ENCODE measurements around the gene RAD9A.

RAD9A gene

DNA sequence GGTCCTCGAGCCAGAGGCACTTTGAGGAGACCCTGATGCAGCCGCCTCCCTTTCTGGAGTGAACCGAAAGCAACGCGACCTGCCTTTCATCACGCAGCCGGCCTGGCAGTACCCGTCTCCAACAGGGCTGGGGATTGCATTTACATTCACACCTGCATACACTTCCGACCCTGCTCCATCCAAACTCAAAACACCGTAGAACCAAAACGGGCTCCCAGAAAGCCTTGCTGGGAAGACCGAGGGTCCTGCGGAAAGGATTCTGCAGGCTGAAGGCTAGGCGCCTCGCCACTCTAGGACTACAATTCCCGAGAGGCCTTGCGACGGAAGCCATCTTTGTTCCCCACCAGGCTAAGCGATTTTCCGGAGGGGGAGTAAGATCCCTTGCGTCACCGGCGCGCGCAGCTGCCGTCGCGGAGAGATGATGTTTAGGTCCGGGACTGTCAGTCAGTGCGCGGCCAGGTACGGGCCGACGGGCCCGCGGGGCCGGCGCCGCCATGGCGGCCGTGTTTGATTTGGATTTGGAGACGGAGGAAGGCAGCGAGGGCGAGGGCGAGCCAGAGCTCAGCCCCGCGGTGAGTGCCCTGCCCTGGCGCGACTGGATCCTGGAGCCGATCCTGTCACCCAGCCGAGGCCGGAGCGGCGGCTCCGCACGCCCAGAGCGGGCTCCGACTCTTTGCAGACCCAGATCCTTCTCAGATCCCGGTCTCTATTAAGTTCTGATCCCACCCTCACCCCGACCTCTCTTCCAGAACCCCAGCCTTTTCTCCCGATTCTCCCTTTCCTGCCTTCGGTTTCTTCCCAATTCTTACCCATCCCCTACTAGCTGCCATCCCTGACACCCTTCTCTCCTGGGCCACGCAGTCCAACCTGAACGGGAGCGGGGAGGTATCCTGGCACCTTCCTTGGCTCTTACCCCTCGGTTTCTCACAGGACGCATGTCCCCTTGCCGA is 36.5 kb downstream of the RAD9A start, which contains the start of gene RPS6KB2:
Gene RPS6KB2, plus strand, starts transcription at position 443 of the 950 bp plus-strand sequence. Its CDS starts 52 bp downstream, at position 495.
- peak; percentile 98 for DNase-seq (ENCODE audit: low read depth)

GRCh38 chr11:67429038-67429668 is 37.4 kb downstream of the RAD9A start:
- no peak for DNase-seq (ENCODE audit: low read depth)

- no peak for DNase-seq (ENCODE audit: low read depth)
These were observed 37.9 kb downstream of the RAD9A start for GRCh38 chr11:67429722-67430121.

DNA sequence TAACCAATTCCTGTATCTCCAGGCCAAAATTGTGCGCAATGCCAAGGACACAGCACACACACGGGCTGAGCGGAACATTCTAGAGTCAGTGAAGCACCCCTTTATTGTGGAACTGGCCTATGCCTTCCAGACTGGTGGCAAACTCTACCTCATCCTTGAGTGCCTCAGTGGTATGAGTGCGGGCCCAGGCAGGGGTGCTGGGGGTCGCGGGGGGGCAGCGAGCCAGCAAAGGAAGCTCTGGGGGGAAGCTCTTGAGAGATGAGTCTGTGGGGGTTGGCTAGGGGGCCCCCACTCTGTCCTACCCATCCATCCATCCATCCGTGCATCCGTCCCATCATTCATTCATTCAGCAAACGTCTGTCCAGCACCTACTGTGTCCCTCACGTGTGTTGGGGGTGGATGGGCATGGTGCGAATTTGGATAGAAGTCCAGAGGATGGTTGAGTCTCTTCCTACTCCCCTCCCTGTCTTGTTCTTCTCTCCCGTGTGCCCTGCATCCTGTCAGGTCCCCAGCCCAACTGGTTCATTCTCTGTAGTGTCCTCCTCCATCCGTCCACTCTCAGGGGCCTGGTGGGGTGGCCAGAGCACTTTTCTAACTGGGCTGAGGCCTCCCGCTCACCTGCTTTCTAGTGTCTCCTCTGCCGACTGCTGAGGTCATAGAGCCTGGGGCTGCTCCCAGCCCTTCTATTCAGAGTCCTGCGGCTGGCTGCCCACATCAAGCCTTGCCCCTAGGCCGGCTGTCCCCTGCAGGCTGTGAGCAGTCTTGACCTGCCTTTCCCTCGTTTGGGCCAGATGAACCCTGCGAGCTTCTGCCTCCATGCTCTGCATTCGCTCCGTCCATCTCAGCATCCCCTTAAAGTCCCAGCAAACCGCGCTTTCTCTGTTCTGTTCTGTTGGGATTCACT is 39.8 kb downstream of the RAD9A start:
- no peak for DNase-seq (ENCODE audit: low read depth)

GRCh38 chr11:67432655-67433349 is 41.0 kb downstream of the RAD9A start:
- DNase-seq (ENCODE audit: low read depth): no peak

DNA sequence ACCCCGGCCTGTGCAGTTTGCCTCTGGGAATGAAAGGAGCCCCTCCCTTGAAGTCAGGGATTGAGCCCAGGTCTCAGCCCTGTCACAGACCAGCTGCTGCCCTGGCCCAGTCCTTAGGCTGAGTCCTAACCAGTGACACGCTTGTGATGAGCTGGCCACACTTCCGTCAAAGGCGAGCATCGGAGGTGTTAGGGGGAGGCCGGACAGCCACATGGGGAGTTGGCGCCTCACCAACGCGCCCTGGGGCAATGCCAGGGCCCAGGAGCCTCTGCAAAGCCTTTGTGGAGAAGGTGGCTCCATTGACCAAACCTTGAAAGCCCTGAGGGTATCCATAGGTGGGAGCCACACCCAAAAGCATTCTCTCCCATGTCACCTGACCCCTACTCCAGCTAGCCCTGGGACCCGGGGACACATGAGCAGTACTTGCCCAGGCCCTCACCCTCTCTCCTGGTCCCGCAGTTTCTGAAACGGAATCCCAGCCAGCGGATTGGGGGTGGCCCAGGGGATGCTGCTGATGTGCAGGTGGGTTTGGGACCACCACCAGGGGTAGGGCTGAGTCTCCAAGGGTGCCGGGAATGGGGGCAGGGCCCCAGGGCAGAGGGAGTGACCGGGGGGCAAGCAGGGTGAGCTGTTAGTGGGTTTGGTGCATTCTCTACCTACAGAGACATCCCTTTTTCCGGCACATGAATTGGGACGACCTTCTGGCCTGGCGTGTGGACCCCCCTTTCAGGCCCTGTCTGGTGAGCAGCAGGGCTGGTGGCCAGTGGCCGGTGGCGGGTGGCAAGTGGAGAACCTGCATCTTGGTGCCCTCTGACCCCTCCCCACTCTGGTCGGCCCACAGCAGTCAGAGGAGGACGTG is 42.0 kb downstream of the RAD9A start:
- DNase-seq (ENCODE audit: low read depth): no peak

GRCh38 chr11:67434395-67434881 is 42.7 kb downstream of the RAD9A start:
- no peak for DNase-seq (ENCODE audit: low read depth)

GRCh38 chr11:67435031-67435726 is 43.4 kb downstream of the RAD9A start:
- no peak for DNase-seq (ENCODE audit: low read depth)

GRCh38 chr11:67435727-67436458 is 44.1 kb downstream of the RAD9A start:
- no peak for DNase-seq (ENCODE audit: low read depth)

- no peak for DNase-seq (ENCODE audit: low read depth)
These were observed 44.8 kb downstream of the RAD9A start for GRCh38 chr11:67436459-67437081.

DNA sequence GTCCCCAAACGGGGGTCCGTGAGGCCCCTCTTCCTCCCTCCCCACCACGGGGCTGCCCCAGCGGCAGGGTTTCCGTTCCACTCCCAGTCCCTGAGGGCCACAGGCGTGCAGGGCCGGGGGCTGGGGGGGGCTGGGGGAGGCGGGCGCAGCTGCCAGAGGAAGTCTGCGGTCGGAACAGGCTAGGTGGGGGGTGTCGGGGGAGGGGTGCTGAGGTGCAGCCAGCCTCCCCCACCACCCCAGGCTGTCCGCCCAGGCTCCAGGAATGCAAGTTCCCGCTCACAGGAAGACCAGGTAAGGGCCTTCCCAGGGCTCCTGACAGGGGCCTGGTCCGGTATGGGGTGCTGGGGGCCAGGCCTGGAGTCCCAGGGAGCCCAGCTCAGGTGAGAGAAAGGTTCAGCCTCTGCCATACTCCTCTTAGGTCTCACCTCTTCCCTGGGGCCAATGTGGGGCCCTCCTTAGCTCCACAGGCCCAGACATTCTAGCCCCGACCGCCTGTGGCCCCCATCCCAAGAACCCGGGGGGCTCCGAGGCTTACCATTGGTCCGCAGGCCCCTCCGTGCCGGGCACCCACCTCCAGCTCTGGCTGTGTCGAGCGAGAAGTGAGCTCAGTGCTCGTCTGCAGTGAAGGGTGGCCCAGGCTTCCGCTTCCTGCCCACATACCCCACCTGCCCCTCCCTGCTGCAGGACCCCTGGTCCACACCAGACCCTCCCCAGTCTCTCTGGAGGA is 45.5 kb downstream of the RAD9A start, which contains the start of gene PTPRCAP:
Gene PTPRCAP, minus strand, starts transcription at position 601 of the 727 bp plus-strand sequence. Its CDS starts 63 bp downstream, at position 538.
- DNase-seq (ENCODE audit: low read depth): peak; percentile 91

GRCh38 chr11:67437809-67438157 is 46.0 kb downstream of the RAD9A start:
- DNase-seq (ENCODE audit: low read depth): no peak

GRCh38 chr11:67438158-67438902 is 46.5 kb downstream of the RAD9A start:
- DNase-seq (ENCODE audit: low read depth): no peak

DNA sequence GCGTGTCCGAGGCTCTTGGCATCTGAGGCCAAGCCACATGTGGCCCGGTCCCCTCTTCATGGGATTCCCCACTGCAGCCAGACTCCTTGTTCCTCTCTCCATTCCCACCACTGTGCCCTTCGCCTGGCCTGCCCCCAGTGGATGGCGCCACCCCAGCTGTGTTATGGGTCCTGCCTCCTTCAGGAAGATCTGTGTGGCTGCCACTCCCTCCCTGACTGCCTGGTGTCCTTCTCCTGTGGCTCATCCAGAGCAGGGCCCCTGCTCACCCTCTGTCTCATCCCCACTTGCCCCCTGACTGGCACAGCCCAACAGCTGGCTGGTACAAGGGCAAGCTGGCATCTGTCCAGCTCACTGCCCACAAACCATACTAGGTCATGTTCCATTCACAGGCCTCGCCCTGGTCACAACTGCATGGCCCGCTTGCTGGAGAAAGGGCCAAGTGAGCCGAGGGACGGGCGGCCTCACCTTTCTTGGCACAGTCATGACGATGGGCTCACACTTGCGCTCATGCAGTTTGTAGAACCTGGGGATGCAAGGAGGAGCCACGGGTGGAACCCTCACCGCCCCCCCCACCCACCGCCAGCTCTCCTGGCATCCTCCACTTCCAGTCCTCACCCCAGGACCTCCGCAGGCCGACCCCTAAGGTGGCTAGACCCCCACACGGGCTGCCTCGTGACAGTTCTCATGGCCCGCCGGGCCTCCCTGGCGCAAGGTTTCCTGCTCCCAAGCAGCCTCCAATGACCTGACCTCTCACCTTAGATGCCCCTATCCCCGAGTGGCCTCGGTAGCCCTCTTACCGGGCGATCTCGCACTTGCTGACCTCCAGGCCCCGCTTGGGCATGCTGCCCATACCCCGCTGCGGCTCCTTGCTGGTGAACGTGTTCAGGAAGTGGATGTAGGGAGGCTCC is 47.8 kb downstream of the RAD9A start:
- DNase-seq (ENCODE audit: low read depth): no peak

DNA sequence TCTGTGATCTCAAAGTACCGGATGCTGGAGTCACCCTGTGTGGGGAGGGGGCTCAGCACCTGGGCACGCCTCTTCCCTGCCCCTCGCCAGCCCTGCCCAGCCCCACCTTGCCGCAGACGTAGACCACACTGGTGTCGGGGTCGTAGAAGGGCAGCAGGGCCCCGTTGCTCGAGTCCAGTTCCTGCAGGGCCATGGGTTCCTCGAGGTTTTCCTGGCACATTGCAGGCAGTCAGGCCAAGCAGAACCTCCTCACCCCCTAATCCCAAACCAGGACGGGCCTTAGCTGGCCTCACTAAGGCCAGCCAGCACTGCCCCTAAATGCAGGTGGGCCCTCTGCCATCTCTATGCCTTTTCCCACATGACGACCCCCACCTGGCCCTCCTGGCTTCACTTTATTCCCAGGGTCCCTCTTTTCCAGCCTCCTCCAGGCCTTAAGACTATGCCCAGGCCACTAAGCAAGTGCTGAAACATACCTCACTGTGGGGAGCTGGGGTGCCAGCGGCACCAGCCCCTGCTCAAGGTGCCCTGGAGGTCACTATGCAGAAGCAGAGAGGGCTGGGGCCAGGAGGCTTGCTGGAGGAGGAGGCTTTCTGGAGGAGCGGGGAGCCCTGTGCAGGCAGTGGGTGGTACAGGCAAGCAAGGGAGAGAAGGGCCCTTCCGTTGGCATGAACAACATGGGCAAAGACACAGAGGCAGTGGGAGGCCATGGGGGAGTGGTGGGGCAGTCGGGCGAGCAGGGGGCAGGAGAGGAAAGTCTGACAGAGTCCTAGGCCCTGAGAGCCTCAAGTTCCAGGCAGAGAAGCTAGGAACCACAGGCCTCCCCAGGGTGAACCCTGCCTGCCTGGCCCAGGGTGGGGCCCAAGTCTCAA is 48.7 kb downstream of the RAD9A start:
- DNase-seq (ENCODE audit: low read depth): no peak

Measured in CMK (cell line).